ENCODE results near the gene ST14. TPM values are rescaled to one million over a fixed set of nuclear protein-coding genes. Genes with fewer than 3 reads are reported as not detected.

Gene ST14
- total RNA-seq, 3 donors from 2014 or later = 260 to 622 (median 508) TPM

- no peak for ATAC-seq
- peak in 1 of 3 donors; percentile 47 for DNase-seq
- Histone ChIP-seq H3K36me3 (ENCODE audit: low read depth) (peaks cover 4% of the 10 kb centered on the region), H3K4me3 (no peak overlapping the region), H3K9me3 (no peaks in the 10 kb centered on the region), H3K4me1 (ENCODE audit: low read depth) (no peaks in the 10 kb centered on the region)
- intact Hi-C loops (cut with DNase I, micrococcal nuclease) = no loop called here
- TF ChIP-seq CTCF (IDR thresholded peaks at IDR 0.05) = no peak
Measured at GRCh38 chr11:130197386-130198035, 37.9 kb downstream of the ST14 start.

DNA sequence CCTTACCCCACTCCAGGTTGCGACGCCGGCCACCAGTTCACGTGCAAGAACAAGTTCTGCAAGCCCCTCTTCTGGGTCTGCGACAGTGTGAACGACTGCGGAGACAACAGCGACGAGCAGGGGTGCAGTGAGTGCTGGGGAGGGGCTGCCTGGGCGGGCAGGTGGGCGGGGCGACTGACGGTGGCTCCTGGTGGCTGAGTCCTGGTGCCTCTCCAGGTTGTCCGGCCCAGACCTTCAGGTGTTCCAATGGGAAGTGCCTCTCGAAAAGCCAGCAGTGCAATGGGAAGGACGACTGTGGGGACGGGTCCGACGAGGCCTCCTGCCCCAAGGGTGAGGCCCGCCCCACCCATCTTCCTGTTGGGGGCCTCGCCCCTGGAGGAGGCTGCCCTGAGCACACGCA lies 38.7 kb downstream of the ST14 start:
- ATAC-seq = no peak
- peaks cover 4% of the 10 kb centered on the region for H3K36me3 ChIP-seq (ENCODE audit: low read depth)
- DNase-seq = peak in 1 of 3 donors; percentile 50
- H3K4me3 ChIP-seq = no peak overlapping the region
- intact Hi-C loops (cut with DNase I, micrococcal nuclease) = no loop called here
- no peaks in the 10 kb centered on the region for H3K9me3 ChIP-seq
- H3K4me1 ChIP-seq (ENCODE audit: low read depth) = no peaks in the 10 kb centered on the region
- TF ChIP-seq CTCF (IDR thresholded peaks at IDR 0.05) = no peak

GRCh38 chr11:130198964-130199363 lies 39.4 kb downstream of the ST14 start:
- Histone ChIP-seq H3K4me1 (ENCODE audit: low read depth) (no peaks in the 10 kb centered on the region), H3K9me3 (no peaks in the 10 kb centered on the region), H3K4me3 (no peak overlapping the region), H3K36me3 (ENCODE audit: low read depth) (peaks cover 4% of the 10 kb centered on the region)
- intact Hi-C loops (cut with DNase I, micrococcal nuclease) = no loop called here
- DNase-seq (peak in 1 of 3 donors; percentile 43), ATAC-seq (peak; percentile 1)
- no peak for TF ChIP-seq CTCF (IDR thresholded peaks at IDR 0.05)

- DNase-seq (peak in 1 of 3 donors; percentile 26), ATAC-seq (no peak)
- no peaks in the 10 kb centered on the region for H3K9me3 ChIP-seq
- TF ChIP-seq CTCF (IDR thresholded peaks at IDR 0.05) = no peak
- no peak overlapping the region for H3K4me3 ChIP-seq
- peaks cover 4% of the 10 kb centered on the region for H3K36me3 ChIP-seq (ENCODE audit: low read depth)
- intact Hi-C loops (cut with DNase I, micrococcal nuclease) = no loop called here
- H3K4me1 ChIP-seq (ENCODE audit: low read depth) = no peaks in the 10 kb centered on the region
Measured at GRCh38 chr11:130199792-130200191, 40.2 kb downstream of the ST14 start.

GRCh38 chr11:130201026-130201425 lies 41.4 kb downstream of the ST14 start:
- Histone ChIP-seq H3K36me3 (ENCODE audit: low read depth) (peaks cover 4% of the 10 kb centered on the region), H3K4me3 (no peak overlapping the region), H3K9me3 (no peaks in the 10 kb centered on the region), H3K4me1 (ENCODE audit: low read depth) (no peaks in the 10 kb centered on the region)
- no peak for ATAC-seq
- peak in 2 of 3 donors; percentile 18 to 36 for DNase-seq
- TF ChIP-seq CTCF (IDR thresholded peaks at IDR 0.05) = no peak
- intact Hi-C loops (cut with DNase I, micrococcal nuclease) = no loop called here
